ENCODE measurements around the gene SAPCD2.

Gene SAPCD2

GRCh38 chr9:137080260-137081122 is 10.1 kb upstream of the SAPCD2 start:
- no peak for DNase-seq

- no peak for DNase-seq
Measured at GRCh38 chr9:137079401-137079787, 9.0 kb upstream of the SAPCD2 start.

- DNase-seq = no peak
Measured at GRCh38 chr9:137078701-137079400, 8.5 kb upstream of the SAPCD2 start.

GRCh38 chr9:137077758-137078693 is 7.7 kb upstream of the SAPCD2 start:
- peak; percentile 18 for DNase-seq

- DNase-seq = peak; percentile 51
Measured at GRCh38 chr9:137077010-137077747, 6.8 kb upstream of the SAPCD2 start, which contains the start of gene UAP1L1. Gene UAP1L1 (plus strand): TSS chr9:137077517. CDS start chr9:137077533, 16 bp downstream.

GRCh38 chr9:137076636-137077009 is 6.3 kb upstream of the SAPCD2 start:
- DNase-seq = no peak

DNA sequence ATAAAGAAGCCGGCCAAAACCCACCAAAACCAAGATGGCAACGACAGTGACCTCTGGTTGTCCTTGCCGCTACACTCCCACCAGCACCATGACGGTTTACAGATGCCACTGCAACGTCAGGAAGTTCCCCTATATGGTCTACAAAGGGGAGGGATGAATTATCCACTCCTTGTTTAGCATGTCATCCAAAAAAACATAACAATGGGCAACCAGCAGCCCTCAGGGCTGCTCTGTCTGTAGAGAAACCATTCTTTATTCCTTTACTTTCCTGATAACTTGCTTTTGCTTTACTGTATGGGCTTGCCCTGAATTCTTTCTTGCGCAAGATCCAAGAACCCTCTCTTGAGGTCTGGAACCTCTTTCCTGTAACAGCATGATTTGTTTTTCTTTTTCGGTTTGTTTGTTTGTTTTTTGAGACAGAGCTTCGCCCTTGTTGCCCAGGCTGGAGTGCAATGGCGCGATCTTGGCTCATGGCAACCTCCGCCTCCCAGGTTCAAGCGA is 5.0 kb upstream of the SAPCD2 start:
- DNase-seq = no peak

DNA sequence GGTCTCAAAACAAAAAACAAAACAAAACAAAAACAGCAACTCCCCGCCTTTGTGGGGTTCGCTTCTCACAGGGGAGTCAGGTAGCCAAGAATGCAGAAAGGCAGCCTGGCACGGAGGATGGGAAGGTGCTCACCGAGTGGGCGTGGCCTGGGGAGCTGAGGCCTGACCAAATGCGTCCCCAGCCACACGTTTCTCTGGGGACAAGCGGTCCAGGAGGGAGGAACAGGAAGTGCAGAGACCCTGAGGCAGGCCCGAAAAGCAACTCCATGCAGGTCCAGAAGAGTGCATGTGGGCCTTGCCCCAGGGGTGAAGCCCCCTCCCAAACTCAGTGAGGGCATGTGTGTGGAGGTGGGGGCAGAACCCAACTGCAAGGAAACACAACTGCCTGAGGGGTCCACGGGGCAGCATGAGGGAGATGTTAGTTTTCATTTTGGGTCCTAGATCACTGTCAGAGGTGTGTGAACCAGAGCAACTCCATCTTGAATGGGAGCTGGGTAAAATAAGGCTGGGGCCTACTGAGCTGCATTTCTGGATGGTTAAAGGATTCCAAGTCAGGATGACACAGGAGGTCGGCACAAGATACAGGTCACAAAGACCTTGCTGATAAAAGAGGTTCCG is 4.4 kb upstream of the SAPCD2 start:
- no peak for DNase-seq

GRCh38 chr9:137073992-137074399 is 3.6 kb upstream of the SAPCD2 start:
- DNase-seq = no peak

GRCh38 chr9:137071282-137071681 is 925 bp upstream of the SAPCD2 start:
- no peak for DNase-seq

DNA sequence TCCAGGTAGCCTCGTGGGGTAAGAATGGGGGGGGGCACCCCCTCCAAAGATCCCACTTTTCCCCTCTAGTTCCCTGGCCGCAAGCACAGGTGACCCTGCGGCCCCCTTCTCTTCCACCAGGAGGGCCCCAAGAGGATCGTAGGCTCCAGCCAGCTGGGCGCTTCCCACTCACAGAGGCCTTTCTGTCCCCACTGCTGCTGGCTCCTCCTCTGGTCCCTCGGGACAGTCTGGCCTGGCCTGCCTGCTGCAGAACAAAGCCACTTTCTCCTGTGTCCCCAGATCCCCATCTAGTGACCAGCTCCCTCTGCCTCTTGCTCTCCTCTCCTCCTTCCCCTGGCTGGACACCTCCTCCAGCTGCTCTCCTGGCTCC is 534 bp upstream of the SAPCD2 start:
- peak; percentile 49 for DNase-seq

GRCh38 chr9:137069508-137070091 is 757 bp downstream of the SAPCD2 start:
- DNase-seq = peak; percentile 35

- DNase-seq = no peak
Measured at GRCh38 chr9:137068539-137069507, 1.5 kb downstream of the SAPCD2 start.

- peak; percentile 70 for DNase-seq
Measured at GRCh38 chr9:137067860-137068538, 2.4 kb downstream of the SAPCD2 start.

GRCh38 chr9:137066096-137066861 is 4.1 kb downstream of the SAPCD2 start:
- no peak for DNase-seq

- no peak for DNase-seq
Measured at GRCh38 chr9:137065336-137065967, 4.9 kb downstream of the SAPCD2 start.

DNA sequence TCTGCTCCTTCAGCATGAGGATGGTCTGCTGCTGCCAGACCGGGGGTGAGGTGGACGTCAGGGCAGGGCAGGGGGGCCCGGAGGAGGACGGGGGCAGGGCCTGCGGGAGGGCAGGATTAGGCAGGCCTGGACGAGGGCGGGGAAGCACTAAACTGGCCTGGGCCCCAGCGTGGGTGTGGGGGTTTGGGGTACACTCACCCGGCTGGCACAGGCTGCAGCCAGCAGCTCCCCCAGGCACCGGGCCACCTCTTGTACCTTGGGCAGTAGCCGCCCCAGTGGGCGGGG is 5.5 kb downstream of the SAPCD2 start:
- DNase-seq = no peak

Data from NCI-H146 (cell line).